HG02840 (cell line): ENCODE data around the gene MYO3B.

Experiments
- ATAC-seq: cut with Tn5 transposase; IDR thresholded peaks from one replicate; pipeline ENCODE4 v1.9.1; 2021; ENCODE audit warnings: mild to moderate bottlenecking, moderate library complexity, moderate number of reproducible peaks; ENCODE audit not compliant: unreplicated experiment, low FRiP score

The MYO3B gene, protein sequence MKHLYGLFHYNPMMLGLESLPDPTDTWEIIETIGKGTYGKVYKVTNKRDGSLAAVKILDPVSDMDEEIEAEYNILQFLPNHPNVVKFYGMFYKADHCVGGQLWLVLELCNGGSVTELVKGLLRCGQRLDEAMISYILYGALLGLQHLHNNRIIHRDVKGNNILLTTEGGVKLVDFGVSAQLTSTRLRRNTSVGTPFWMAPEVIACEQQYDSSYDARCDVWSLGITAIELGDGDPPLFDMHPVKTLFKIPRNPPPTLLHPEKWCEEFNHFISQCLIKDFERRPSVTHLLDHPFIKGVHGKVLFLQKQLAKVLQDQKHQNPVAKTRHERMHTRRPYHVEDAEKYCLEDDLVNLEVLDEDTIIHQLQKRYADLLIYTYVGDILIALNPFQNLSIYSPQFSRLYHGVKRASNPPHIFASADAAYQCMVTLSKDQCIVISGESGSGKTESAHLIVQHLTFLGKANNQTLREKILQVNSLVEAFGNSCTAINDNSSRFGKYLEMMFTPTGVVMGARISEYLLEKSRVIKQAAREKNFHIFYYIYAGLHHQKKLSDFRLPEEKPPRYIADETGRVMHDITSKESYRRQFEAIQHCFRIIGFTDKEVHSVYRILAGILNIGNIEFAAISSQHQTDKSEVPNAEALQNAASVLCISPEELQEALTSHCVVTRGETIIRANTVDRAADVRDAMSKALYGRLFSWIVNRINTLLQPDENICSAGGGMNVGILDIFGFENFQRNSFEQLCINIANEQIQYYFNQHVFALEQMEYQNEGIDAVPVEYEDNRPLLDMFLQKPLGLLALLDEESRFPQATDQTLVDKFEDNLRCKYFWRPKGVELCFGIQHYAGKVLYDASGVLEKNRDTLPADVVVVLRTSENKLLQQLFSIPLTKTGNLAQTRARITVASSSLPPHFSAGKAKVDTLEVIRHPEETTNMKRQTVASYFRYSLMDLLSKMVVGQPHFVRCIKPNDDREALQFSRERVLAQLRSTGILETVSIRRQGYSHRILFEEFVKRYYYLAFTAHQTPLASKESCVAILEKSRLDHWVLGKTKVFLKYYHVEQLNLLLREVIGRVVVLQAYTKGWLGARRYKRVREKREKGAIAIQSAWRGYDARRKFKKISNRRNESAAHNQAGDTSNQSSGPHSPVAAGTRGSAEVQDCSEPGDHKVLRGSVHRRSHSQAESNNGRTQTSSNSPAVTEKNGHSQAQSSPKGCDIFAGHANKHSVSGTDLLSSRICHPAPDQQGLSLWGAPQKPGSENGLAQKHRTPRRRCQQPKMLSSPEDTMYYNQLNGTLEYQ (N-terminal part only)

GRCh38 chr2:170177950-170178781, at the start of gene MYO3B:
Gene MYO3B, plus strand, starts transcription at chr2:170178147. Its CDS starts 141 bp downstream, at chr2:170178288.
- no peak for ATAC-seq

- no peak for ATAC-seq
Observed at GRCh38 chr2:170139276-170139967, 38.5 kb upstream of the MYO3B start.

DNA sequence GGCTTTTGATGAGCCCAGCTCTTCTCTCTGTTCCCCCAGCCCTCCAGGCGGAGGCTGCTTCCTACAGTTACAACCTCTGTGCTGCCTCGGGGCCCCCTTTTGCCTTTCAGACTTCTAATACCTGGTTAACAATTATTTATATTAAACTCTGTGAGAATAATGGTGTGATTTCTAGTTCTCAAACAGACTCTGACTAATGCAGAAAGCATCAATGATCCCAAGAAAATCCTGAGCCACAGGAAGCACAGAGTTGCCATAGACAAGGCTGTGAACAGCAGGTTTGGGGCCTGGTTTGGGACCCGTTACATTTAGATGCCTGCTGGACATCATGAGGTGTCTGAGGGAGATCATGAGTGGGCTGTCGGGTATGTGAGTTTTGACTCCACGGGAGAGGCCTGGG, 37.4 kb upstream of the MYO3B start:
- ATAC-seq, result no peak

DNA sequence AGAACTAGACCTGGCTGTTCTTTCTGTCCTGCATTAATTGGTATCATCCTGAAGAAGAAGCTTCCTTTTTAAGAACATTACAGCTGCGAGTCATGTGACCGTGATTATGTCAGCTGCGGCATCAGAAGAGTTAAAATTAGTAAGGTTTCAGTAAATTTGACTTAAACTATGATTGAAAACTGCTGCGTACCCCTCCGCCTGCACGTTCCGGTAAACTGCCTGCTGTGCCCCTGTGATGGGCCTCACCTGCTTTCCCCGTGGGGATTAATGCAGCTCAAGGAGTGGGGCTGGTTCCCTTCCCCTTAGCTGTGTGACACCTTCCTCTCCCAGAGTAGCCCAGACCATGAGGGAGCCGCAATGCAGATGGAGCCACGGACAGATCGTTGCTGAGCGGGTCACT, 36.1 kb upstream of the MYO3B start:
- ATAC-seq, result no peak

DNA sequence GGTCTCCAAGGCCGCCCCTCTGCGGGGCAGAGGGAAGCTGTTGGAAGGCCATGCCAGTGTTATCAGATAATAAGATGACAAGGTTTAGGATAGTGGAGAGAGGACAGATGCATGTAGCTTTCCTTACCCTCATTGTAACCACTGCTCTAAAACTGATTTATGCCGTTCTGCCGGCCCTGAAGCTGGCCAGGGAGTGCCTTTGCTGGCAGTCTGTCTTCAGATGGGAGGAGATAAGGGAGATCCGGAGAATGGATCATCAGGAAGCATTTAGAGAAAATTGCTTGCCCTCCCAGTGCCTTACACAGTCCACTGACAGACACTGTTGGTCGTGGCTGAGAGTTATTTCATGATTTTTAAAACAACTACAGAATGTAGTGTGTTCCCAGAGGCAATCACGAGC, 35.4 kb upstream of the MYO3B start:
- ATAC-seq, result no peak

GRCh38 chr2:170143045-170143717, 34.8 kb upstream of the MYO3B start:
- ATAC-seq, result no peak

GRCh38 chr2:170144761-170145160, 33.2 kb upstream of the MYO3B start:
- no peak for ATAC-seq

GRCh38 chr2:170145191-170145590, 32.8 kb upstream of the MYO3B start:
- no peak for ATAC-seq

DNA sequence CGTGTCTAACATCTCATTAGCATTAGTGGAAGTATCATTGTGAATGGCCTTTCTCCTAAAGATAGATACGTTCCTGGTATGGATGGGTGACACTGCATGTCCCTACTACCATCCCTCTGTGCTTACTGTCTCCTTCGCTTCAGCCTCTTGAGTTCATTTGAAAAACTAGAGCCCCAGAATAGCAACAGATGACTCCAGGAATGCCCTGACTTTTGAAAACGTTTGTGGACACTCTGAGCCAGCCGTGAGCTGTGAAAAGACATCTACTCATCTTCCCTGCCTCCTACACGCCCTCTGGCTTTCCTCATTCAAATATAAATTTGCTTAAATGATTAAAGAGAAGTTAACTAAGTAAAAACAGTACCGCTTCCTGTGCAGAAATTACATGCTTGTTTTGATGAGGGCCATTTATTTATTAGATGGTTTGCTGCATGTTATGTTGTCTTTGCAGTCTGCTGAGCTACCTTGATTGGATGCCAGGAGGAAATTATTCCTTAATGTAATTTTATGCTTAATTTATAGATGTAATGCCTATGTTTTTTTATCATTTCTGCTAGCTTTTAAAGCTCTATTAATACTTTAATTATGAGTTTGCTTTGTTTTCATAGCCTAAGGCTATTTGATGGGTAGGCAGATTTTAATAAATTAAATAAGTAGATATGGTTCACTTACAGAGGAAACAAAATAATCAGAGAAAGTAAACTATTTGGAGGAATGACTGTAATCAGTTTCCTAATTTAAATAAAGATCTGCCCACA, 32.1 kb upstream of the MYO3B start:
- ATAC-seq, result no peak

DNA sequence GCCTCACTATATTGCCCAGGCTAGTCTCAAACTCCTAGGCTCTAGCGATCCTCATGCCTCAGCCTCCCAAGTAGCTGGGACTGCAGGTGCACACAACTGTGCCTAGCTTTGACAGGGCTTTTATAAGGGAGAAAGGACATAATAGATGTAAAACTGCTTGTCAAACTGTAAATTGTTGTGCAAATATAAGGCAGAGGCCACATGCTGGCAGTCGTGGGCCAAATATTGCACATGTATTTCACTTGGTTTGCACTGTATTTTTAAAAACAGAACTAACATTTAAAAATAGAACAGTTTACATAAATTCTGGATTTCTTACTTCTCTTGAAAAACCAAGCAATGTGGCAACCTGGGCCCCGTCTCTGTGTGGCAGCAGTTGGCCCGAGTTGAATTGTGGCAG, 31.2 kb upstream of the MYO3B start:
- ATAC-seq, result no peak

DNA sequence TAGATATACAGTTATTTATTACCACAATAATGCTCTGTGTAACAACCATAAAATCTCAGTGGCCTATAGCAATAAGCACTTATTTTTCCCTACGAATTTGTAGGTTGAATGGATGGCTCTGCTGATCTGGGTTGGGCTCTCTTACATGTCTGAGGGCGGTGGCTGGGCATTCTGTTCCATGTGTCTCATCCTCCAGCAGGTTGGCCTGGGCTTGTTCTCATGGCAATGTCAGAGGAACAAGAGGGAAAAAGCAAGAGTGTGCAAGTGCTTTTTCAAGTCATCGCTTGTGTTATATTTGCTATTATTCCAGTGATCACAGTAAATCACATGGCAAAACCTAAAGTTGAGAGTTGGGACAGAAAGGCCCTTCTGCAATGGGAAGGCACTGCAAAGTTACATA, 30.4 kb upstream of the MYO3B start:
- no peak for ATAC-seq

DNA sequence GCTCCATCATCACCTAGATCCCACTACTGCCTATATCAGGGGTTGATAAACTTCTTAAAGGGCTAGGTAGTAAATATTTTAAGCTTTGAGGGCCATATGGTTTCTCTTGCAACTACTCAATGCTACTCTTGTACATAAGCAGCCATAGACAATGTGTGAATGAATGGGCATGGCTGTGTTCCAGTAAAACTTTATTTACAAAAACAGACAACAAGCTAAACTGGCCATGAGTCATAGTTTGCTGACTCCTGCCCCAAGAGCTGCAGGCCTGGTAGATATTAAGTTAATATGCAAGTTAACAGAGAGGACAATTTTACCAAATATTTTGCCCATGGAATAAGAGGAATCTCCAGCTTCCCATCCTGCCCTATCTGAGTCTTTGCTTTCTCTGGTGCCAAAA, 29.8 kb upstream of the MYO3B start:
- ATAC-seq, result no peak

GRCh38 chr2:170152421-170152820, 25.5 kb upstream of the MYO3B start:
- ATAC-seq, result no peak

DNA sequence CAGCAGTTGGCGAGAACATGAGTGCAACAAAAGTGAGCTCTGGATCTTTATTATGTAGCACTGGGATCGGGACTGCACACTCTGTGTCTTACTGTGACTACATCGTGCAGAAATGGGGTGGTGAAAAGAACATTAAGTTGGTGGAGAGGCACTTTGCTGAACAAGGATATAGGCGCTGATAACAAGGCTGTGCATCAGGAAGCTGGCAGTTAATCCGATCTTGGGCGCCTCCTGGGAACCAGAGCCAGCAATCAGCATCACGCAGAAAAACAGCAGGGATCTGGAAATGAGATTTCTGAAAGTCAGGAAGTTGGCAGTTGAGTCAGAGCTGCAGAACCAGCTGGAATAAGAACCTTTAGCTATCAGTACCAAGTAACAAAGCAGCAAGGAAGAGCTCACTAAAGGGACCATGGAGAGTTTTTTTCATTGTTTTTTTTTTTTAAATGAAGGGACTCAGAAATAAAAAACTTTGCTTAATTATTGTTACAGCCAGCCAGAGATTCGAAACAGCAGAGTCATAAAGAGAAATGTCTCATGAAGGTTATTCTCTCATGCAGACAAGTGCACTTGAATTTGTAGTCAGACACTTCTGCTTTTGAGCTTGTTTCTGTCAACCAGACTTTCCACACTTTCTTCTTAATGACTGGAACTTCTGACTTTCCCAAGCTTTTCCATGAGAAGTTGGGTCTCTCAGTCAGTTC, 22.8 kb upstream of the MYO3B start:
- ATAC-seq, result no peak

GRCh38 chr2:170155723-170156253, 22.2 kb upstream of the MYO3B start:
- no peak for ATAC-seq

- no peak for ATAC-seq
Observed at GRCh38 chr2:170156592-170156991, 21.4 kb upstream of the MYO3B start.

- no peak for ATAC-seq
Observed at GRCh38 chr2:170157025-170157684, 20.8 kb upstream of the MYO3B start.
